ENCODE results near the gene FKBP14. TPM values are rescaled to one million over a fixed set of nuclear protein-coding genes. Genes with fewer than 3 reads are reported as not detected.
"Not testable (repeated sequence)": the region's sequence is repeated elsewhere in the genome, so short reads cannot be mapped to it uniquely, and the experiment has no call there.

FKBP14 gene
- total RNA-seq, 1 donor from 2014 or later = 15.2 TPM

GRCh38 chr7:29971566-29972314 lies 54.8 kb downstream of the FKBP14 start:
- ATAC-seq = no peak
- intact Hi-C loops (cut with DNase I) = no loop called here
- no peak for DNase-seq (ENCODE audit: low spot score)

GRCh38 chr7:29970158-29970557 lies 56.3 kb downstream of the FKBP14 start:
- DNase-seq (ENCODE audit: low spot score) (no peak), ATAC-seq (no peak)
- intact Hi-C loops (cut with DNase I) = no loop called here

- intact Hi-C loops (cut with DNase I) = no loop called here
- no peak for DNase-seq (ENCODE audit: low spot score)
- ATAC-seq = no peak
These were observed 56.8 kb downstream of the FKBP14 start for GRCh38 chr7:29969738-29970137.

GRCh38 chr7:29968683-29969395 lies 57.7 kb downstream of the FKBP14 start:
- DNase-seq (ENCODE audit: low spot score) (no peak), ATAC-seq (peak; percentile 32)
- intact Hi-C loops (cut with DNase I) = no loop called here

GRCh38 chr7:29965030-29965429 lies 61.5 kb downstream of the FKBP14 start:
- intact Hi-C loops (cut with DNase I) = no loop called here
- DNase-seq (ENCODE audit: low spot score) = no peak

GRCh38 chr7:29962035-29962434 lies 64.5 kb downstream of the FKBP14 start:
- ATAC-seq = no peak
- intact Hi-C loops (cut with DNase I) = no loop called here
- DNase-seq (ENCODE audit: low spot score) = no peak

More at GRCh38 chr7:29965030-29965429, 61.5 kb downstream of the FKBP14 start:
- no peak for ATAC-seq

- ATAC-seq; intact Hi-C loops (cut with DNase I); DNase-seq (ENCODE audit: low spot score): not testable (repeated sequence)
These were observed 64.9 kb downstream of the FKBP14 start for GRCh38 chr7:29961611-29962010.

Other genes with a start within 250 kb of the FKBP14 start
- 5.3 TPM for gene WIPF3, start 220.2 kb downstream of the FKBP14 start, total RNA-seq
- gene SCRN1, start 36.9 kb downstream of the FKBP14 start, total RNA-seq = 176 TPM
- 16.9 TPM for gene PLEKHA8, start 1.7 kb upstream of the FKBP14 start, total RNA-seq
- gene MTURN, start 108.3 kb upstream of the FKBP14 start, total RNA-seq = 189 TPM